HPDE6-E6E7 (cell line): ENCODE results near the gene SNX1.
"Not testable (repeated sequence)": the region's sequence is repeated elsewhere in the genome, so short reads cannot be mapped to it uniquely, and the experiment has no call there.

Experiments
- DNase-seq: peaks from one replicate; pipeline ENCODE4 v3.0.0; 2011; ENCODE audit warnings: missing footprints; ENCODE audit errors: extremely low spot score

Gene SNX1

GRCh38 chr15:64073496-64073895, 22.3 kb upstream of the SNX1 start:
- not testable (repeated sequence) for DNase-seq

- DNase-seq = no peak
Measured at GRCh38 chr15:64082757-64083156, 13.0 kb upstream of the SNX1 start.

GRCh38 chr15:64089543-64090280, 6.1 kb upstream of the SNX1 start:
- DNase-seq = no peak

GRCh38 chr15:64090527-64090926, 5.3 kb upstream of the SNX1 start:
- no peak for DNase-seq

GRCh38 chr15:64092075-64092820, 3.5 kb upstream of the SNX1 start:
- DNase-seq = no peak

GRCh38 chr15:64092864-64093626, 2.7 kb upstream of the SNX1 start:
- DNase-seq = peak; percentile 19

GRCh38 chr15:64093627-64094417, 2.0 kb upstream of the SNX1 start, which contains the start of gene CIAO2A:
TSS of gene CIAO2A (minus strand) at chr15:64093838. CDS start at chr15:64093768, 70 bp downstream.
- peak; percentile 89 for DNase-seq

- no peak for DNase-seq
Measured at GRCh38 chr15:64095431-64095794, 369 bp upstream of the SNX1 start.

- DNase-seq = no peak
Measured at GRCh38 chr15:64096668-64097384, 1.0 kb downstream of the SNX1 start.

- DNase-seq = no peak
Measured at GRCh38 chr15:64099379-64099778, 3.6 kb downstream of the SNX1 start.

GRCh38 chr15:64100958-64101357, 5.2 kb downstream of the SNX1 start:
- no peak for DNase-seq

- DNase-seq = no peak
Measured at GRCh38 chr15:64102497-64102896, 6.7 kb downstream of the SNX1 start.

GRCh38 chr15:64105113-64105704, 9.4 kb downstream of the SNX1 start:
- no peak for DNase-seq

- no peak for DNase-seq
Measured at GRCh38 chr15:64107337-64107736, 11.6 kb downstream of the SNX1 start.

GRCh38 chr15:64110108-64110701, 14.4 kb downstream of the SNX1 start:
- DNase-seq = not testable (repeated sequence)

- no peak for DNase-seq
Measured at GRCh38 chr15:64110950-64111678, 15.3 kb downstream of the SNX1 start.

GRCh38 chr15:64111679-64112050, 15.9 kb downstream of the SNX1 start:
- DNase-seq = no peak

GRCh38 chr15:64112073-64112772, 16.4 kb downstream of the SNX1 start:
- DNase-seq = no peak

GRCh38 chr15:64112904-64113303, 17.1 kb downstream of the SNX1 start:
- DNase-seq = no peak
